GM21447 (cell line): ENCODE data around the gene ZNF354C.

Experiments
- ATAC-seq: cut with Tn5 transposase; IDR thresholded peaks from one replicate; pipeline ENCODE4 v1.9.1; 2021; ENCODE audit not compliant: unreplicated experiment

The ZNF354C gene

GRCh38 chr5:179127136-179128040, 67.2 kb downstream of the ZNF354C start:
- no peak for ATAC-seq

- ATAC-seq, result no peak
Observed at GRCh38 chr5:179128041-179128365, 67.8 kb downstream of the ZNF354C start.

DNA sequence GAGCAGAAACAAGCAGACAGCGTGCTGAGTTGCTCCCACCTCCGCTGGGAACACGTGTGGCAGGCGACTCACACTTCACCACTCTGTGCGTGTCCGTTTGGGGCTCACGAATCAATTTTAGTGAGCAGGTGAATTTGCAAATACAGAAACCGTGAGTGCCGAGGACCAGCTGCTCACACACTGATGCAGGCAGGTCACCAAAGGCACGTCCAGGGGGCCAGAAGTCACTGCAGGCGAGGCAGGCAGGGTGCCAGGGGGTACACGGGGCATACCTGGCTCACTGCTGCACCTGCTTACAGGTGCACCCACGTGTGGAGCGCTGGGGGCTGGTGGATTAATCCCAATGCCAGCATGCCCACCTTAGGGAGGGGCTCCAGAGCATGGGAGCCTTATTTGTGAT, 68.8 kb downstream of the ZNF354C start:
- ATAC-seq, result no peak

DNA sequence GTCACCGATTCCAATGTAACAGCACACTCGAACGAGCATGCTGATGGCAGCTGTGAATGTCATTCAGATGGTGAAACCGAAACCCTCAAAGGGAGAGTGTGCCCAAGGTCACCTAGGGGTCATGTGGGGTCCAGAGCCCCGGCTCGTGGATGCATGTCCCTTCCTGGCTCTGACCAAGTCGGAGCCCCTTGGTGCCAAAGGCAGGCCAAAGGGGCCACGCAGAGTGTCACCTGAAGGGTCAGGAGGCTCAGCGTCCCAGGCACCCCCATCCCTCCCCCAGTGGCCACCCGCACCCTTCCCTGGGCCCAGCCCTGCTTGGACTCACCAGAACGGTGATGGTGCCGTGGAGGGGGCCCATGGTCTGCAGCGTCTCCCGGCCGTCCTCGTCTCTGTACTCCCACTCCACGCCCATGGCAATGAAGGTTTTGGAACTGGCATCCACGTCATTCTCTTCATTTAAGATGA, 69.5 kb downstream of the ZNF354C start:
- ATAC-seq, result no peak

DNA sequence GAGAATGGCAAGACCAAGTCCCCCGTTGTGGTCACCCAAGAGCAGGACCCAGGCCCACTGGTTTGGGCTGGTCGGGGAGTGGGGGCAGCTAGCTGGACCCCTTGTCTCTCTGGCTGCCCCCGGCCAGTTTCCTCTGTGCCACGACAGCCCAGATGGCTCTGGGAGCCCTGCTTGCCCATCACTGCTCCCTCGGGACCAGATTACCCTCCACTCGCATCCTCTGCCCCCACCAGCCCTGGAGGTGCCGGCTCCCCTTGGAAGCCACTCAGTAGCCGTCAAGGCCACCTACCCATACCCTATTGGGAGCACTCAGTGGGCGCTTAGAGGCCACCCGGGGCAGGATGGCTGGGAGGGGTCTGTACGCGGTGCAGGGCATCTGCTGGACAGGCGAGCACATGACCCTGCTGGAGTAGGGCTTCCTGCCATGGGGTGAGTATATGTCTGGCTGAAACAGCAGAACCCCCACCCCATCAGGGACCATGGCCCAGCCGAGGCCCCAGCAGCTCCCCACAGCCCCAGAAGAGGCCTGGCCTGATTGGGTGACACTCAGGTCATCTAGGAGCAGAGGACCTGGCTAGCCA, 70.0 kb downstream of the ZNF354C start:
- no peak for ATAC-seq

GRCh38 chr5:179131321-179131835, 71.2 kb downstream of the ZNF354C start:
- ATAC-seq, result no peak

GRCh38 chr5:179131886-179132585, 71.9 kb downstream of the ZNF354C start:
- no peak for ATAC-seq

DNA sequence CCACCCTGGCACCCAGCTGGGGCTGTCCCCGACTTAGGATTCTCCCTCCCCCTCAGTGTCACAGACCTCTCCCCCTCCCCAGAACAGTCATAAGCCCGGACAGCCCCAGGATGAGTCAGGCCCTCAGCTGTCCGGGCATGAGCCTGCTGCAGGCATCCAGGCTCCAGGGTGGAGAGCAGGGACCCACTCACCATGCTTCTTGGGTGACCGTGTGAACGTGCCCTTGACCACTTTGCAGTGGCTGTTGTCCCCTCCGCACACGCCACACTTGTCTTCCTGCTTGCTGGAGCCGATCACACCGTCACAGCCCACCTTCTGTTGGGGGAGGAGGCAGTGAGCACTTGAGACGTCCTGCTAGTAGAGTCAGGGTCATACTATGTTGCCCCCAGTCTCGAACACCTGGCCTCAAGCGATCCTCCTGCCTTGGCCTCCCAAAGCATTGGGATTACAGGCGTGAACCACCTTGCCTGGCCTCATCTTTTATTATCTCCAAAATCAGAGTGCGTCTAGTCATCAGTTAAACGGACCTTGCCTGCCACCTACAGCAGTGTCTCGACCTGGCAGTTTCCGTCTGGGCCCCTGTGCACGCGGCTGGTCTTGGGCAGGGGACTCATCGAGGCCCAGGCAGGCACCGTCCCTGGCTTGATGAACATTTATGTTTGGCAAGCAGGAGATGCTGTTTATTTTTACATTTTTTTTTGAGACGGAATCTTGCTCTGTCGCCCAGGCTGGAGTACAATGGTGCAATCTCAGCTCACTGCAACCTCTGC, 72.6 kb downstream of the ZNF354C start:
- ATAC-seq, result no peak
